Colonic mucosa (tissue), 4 donors: Measurements from ENCODE around the gene SDK2. TPM values are rescaled to one million over a fixed set of nuclear protein-coding genes. Genes with fewer than 3 reads are reported as not detected.
A peak's percentile ranks its signal among the peaks of the same experiment; 100 is the strongest.
"Not testable (repeated sequence)": the region's sequence is repeated elsewhere in the genome, so short reads cannot be mapped to it uniquely, and the experiment has no call there.

Source experiments
- DNase-seq: peaks from one replicate; pipeline ENCODE4 v3.0.0-alpha.2; 2020
- H3K27ac ChIP-seq: fragments of 200-600 bp; one replicate; pipeline ENCODE4 v1.8.0; 2021
- H3K27me3 ChIP-seq: fragments of 200-600 bp; one replicate; pipeline ENCODE4 v1.8.0; 2021
- H3K36me3 ChIP-seq: fragments of 200-600 bp; one replicate; pipeline ENCODE4 v1.8.0; 2021
- H3K4me1 ChIP-seq: fragments of 200-600 bp; one replicate; pipeline ENCODE4 v1.8.0; 2021; ENCODE audit warnings: mild to moderate bottlenecking
- H3K4me3 ChIP-seq: fragments of 200-600 bp; one replicate; pipeline ENCODE4 v1.8.0; 2021
- H3K9ac ChIP-seq, 2 donors: one replicate each; pipeline ENCODE4 v1.7.0; 2013; ENCODE audit warnings: control low read depth in 2 of 2, low read depth in 2 of 2, low read length in 2 of 2
- H3K9me3 ChIP-seq: fragments of 200-600 bp; one replicate; pipeline ENCODE4 v1.8.0; 2021
- intact Hi-C: fragments of 100-400 bp; cut with DNase I; formaldehyde crosslinking; loops from one replicate; pipeline ENCODE4 v1.14.1; 2022
- total RNA-seq, 2 donors: library from RNA; stranded (reverse); fragmentation: NEBNext Ultra II Directional in 1 of 2; extraction: Animal tissue kit (Norgen Biotek cat#: 25700) in 1 of 2; gene quantifications; one replicate each; pipeline ENCODE4 v1.2.1, GENCODE V29; 2021
- TF ChIP-seq, protein P1 (sequence below): fragments of 200-600 bp; IDR thresholded peaks from one replicate; pipeline ENCODE4 v1.8.0; 2022; ENCODE audit warnings: antibody characterized with exemption, mild to moderate bottlenecking
- donor health status: healthy.
- donor health status: DM: no; HTN: no; CAD: no.
- donor health status: DM: no; HTN: no; CAD: no.

SDK2 gene
- total RNA-seq, 2 donors from 2014 or later = 0.94 to 1.2 TPM

DNA sequence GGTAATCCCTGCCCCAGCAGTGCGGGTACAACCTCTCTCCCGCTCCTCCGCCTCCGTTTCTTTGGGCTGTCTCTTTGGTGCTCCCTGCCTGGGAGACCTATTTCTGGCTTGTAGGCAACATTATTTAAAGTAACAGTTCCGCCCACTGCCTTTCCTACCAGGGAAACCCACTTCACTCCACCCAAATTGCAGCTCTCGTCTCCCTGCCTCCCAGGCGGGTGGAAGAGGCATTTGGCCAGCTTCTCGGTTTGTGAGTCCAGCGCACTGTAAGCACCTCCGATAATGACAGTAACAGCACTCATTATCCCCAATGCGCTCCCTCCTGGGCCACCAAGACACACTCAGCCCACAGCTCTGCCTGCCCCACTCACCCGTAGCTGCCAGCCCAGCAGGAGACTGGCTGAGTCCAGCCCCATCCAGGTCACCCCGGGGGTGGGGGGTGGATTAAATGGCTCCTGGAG lies 167.3 kb downstream of the SDK2 start:
- Histone ChIP-seq H3K27ac (no peak overlapping the region), H3K36me3 (no peaks in the 10 kb centered on the region), H3K27me3 (no peaks in the 10 kb centered on the region), H3K4me3 (no peak overlapping the region), H3K9me3 (no peaks in the 10 kb centered on the region), H3K9ac (no peak overlapping the region), H3K4me1 (no peaks in the 10 kb centered on the region)
- intact Hi-C loops = no loop called here
- DNase-seq = no peak
- TF ChIP-seq, protein P1, sequence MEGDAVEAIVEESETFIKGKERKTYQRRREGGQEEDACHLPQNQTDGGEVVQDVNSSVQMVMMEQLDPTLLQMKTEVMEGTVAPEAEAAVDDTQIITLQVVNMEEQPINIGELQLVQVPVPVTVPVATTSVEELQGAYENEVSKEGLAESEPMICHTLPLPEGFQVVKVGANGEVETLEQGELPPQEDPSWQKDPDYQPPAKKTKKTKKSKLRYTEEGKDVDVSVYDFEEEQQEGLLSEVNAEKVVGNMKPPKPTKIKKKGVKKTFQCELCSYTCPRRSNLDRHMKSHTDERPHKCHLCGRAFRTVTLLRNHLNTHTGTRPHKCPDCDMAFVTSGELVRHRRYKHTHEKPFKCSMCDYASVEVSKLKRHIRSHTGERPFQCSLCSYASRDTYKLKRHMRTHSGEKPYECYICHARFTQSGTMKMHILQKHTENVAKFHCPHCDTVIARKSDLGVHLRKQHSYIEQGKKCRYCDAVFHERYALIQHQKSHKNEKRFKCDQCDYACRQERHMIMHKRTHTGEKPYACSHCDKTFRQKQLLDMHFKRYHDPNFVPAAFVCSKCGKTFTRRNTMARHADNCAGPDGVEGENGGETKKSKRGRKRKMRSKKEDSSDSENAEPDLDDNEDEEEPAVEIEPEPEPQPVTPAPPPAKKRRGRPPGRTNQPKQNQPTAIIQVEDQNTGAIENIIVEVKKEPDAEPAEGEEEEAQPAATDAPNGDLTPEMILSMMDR = no peak

DNA sequence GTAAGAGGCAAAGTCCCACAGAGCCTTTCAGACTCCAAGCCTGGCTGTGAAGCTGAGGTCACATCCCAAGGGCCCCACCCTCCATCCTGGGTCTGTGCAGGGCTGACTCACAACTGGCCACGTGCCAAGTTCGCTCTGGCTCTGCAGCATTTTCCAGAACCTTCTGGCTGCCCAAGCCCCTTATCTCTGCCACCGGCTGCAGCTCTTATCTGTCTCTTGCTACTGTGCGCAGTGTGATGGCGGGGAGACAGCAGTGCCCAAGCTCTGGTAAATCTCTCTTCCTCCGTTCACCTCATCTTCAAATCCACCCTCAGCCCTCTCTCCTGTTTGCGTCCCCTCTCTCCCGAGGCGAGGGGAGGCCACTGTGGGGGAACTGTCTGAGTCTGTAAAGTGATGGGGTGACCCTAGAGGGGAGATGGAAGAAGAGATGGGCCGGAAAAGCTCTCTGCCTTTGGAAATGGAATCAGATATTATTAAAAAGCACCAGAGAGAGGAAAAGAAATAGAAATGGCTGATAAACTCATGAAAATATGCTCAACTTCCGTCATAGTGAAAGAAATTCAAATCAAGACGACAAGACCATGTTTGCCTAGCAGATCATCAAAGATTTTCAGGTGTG lies 169.8 kb downstream of the SDK2 start:
- intact Hi-C loops = no loop called here
- Histone ChIP-seq H3K27ac (no peak overlapping the region), H3K4me3 (no peak overlapping the region), H3K4me1 (no peaks in the 10 kb centered on the region), H3K36me3 (no peaks in the 10 kb centered on the region), H3K9ac (no peak overlapping the region), H3K9me3 (no peaks in the 10 kb centered on the region), H3K27me3 (no peaks in the 10 kb centered on the region)
- TF ChIP-seq, protein P1 = no peak
- peak; percentile 84 for DNase-seq

DNA sequence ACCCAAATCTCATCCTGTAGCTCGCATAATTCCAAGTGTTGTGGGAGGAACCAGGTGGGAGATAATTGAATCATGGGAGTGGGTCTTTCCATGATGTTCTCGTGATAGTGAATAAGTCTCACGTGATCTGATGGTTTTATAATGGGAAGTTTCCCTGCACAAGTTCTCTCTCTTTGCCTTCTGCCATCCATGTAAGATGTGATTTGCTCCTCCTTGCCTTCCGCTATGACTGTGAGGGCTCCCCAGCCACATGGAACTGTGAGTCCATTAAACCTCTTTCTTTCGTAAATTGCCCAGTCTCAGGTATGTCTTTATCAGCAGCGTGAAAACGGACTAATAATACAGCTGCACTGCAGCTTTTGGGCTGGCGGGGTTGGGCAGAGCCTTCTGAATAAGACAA lies 171.5 kb downstream of the SDK2 start:
- H3K36me3 ChIP-seq, intact Hi-C loops, DNase-seq: not testable (repeated sequence)

DNA sequence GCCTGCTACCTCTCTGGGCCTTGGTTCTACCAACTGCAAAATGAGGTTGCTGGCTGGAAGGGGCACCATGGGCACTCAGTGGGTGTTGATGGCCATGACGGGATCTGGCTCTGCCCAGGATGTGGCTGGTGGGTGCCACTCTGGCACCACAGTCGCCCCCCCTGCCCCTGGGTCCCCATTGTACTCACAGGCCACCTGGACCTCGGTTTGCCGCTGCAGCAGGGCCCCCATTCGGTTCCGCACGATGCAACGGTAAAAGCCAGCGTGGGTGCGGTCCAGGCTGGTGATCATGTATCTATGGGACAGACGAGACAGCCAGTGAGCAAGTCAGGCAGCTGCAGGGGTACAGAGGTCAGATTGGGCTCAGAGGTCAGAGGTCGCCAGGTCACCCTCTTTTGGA lies 172.3 kb downstream of the SDK2 start:
- Histone ChIP-seq H3K36me3 (no peaks in the 10 kb centered on the region), H3K4me1 (no peaks in the 10 kb centered on the region), H3K9ac (no peak overlapping the region), H3K9me3 (no peaks in the 10 kb centered on the region), H3K27me3 (no peaks in the 10 kb centered on the region), H3K27ac (no peak overlapping the region), H3K4me3 (no peak overlapping the region)
- intact Hi-C loops = no loop called here
- DNase-seq = no peak
- TF ChIP-seq, protein P1 = no peak

More for the DNA sequence above, 171.5 kb downstream of the SDK2 start:
- H3K4me1 ChIP-seq, H3K9me3 ChIP-seq, H3K27ac ChIP-seq, H3K27me3 ChIP-seq, H3K4me3 ChIP-seq, H3K9ac ChIP-seq: not testable (repeated sequence)

DNA sequence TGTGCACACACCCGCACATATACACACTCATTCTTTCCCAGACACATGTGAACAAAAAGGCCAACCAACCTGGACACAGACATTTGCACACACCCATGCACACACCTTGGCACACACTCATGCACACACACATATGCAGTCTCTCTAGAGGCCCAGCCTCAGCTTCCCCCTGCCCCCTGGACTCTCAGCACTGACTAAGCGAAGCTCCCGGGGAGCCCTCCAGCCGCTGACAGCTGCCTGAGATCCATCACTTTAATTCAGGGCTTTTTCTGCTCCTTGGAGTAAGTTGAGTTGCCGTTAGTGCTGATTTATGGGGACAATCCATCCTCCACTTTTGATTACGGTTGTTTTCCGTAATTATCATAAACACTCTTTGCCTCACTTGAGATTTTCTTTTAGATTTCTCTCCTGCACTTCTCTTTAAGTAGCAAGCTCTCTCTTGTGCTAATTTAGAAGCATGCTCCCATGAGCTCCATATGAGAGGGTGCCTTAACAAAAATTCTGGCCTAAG lies 173.9 kb downstream of the SDK2 start:
- H3K27ac ChIP-seq = no peak overlapping the region
- no peaks in the 10 kb centered on the region for H3K27me3 ChIP-seq
- no peak overlapping the region for H3K4me3 ChIP-seq
- no peaks in the 10 kb centered on the region for H3K4me1 ChIP-seq
- H3K9me3 ChIP-seq = no peaks in the 10 kb centered on the region
- no peaks in the 10 kb centered on the region for H3K36me3 ChIP-seq
- TF ChIP-seq, protein P1 = no peak
- intact Hi-C loops = no loop called here
- no peak for DNase-seq
- no peak overlapping the region for H3K9ac ChIP-seq

DNA sequence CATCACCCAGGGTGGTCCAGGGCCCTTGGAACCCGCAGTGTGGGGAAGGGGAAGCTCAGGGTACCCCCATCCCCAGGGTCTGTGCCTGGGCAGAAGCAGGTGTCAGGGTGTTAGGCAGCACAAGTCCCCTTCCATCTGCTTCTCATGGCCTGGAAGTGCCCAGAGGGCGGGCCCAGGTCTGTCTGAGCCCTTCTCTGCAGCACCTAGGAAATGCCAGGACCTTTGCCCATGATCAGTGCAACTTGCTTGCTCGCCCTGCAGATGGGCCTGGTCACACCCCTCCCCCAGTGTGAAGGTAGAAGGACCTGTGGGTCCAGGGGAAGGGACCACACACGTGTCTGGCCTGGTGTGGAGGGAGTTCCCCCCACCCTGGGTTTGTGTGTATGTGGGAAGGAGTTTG lies 174.9 kb downstream of the SDK2 start:
- TF ChIP-seq, protein P1 = no peak
- Histone ChIP-seq H3K27me3 (no peaks in the 10 kb centered on the region), H3K36me3 (no peaks in the 10 kb centered on the region), H3K4me3 (no peak overlapping the region), H3K9me3 (no peaks in the 10 kb centered on the region), H3K4me1 (no peaks in the 10 kb centered on the region), H3K27ac (no peak overlapping the region), H3K9ac (no peak overlapping the region)
- intact Hi-C loops = no loop called here
- no peak for DNase-seq
